ENCODE data around the gene RABGAP1L. TPM values are rescaled to one million over a fixed set of nuclear protein-coding genes. Genes with fewer than 3 reads are reported as not detected.
"Not testable (repeated sequence)": the region's sequence is repeated elsewhere in the genome, so short reads cannot be mapped to it uniquely, and the experiment has no call there.

Gene RABGAP1L
- 145 TPM for total RNA-seq

GRCh38 chr1:174159252-174160108, at the start of gene RABGAP1L:
RABGAP1L (plus strand) TSS chr1:174159520.
- DNase-seq: peak; percentile 93

DNA sequence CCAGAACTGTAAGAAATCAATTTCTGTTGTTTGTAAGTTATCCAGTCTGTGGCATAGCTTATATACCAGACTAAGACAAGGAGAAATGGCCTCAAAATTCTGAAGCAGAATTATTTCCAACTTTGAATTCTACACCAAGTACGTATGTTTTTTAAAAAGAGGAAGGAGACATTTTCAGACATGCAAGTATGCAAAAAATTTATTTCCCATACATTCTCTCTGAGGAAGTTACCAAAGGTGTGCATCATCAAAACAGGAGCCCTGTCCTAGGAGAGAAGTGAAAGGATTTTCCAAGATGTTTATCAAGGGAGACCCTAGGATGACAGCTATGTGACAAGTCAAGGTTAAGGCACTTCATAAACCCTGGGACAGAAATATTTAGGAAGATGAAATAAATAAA, 49.3 kb upstream of the RABGAP1L start:
- no peak for DNase-seq

DNA sequence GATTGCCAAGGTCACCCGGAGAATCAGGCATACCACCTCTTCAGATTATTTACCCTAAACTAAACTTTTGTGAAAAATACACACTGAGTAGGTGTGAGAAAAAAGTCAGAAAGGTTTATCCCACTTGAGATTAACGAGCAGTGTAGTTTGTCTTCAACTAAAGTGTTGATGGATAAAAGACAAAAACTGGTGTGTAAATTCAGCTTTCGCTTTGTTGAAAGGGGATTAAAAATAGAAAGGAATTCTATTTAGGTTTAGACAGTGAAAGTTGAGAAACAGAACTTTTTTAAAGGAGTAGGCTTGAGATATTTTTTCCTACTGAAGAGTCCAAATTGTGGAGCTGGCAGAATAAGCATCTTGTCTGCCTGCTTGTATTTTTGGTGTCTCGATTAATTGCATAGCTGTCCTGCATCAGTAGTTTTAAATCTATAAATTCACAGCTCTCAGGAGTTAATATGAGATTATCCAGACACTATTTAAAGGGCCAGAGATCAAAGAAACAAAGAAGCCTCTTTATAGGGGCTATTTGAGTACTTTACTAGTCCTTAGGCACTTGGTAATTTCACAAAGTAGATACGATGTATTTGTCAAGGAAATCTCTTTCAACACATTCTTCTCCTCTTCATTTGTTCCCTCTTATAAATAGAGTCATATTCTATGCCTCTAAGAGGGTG, 46.7 kb upstream of the RABGAP1L start:
- no peak for DNase-seq

DNA sequence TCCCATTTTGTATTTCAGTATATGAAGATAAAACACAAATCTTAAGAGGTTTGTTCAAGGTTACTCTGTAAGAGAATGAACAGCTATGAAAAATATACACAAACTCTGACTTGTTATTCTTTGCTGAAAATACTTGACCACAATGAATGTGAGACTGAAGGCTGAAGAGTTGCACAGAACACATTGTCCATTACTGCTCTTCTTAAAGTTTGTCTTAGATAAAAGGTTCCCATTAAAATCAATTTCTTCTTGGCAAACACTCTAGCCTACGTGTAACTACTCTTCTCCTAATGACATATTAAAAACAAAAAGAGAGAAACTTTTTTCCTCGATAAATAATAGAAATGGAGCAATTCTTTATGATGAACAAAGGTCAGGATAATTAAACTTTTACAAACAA, 45.2 kb upstream of the RABGAP1L start:
- no peak for DNase-seq

DNA sequence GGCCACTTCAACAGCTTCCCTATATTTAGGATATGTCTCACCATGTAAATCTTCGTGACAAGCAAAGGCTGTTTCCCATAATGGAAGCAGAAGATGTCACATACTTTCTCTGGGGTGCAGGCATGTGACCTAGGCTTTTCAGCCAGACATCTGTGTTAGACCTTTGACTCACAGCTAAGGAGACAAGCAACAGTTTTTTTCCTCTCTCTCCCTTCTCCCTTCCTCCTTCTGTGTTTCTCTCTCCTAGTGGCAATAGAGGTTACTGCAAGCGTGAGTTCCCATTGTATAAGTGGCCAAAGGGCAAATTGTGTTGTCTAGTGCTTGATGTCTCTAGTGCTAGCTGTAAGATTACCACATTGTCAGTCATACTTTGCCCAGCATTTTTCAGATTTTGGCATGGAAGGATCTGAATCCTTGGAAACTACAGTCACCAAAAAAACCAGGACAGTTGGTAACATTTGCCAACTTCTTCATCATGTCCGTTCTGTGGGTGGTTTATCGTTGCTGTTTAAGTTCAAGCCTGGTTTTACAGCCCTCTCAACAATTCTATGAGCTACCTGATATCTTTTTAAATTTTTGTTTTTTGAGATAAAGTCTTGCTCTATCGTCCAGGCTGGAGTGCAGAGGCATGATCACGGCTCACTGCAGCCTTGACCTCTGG, 44.4 kb upstream of the RABGAP1L start:
- DNase-seq: no peak

- no peak for DNase-seq
These were observed 43.3 kb upstream of the RABGAP1L start for GRCh38 chr1:174116042-174116441.

- DNase-seq: no peak
These were observed 40.6 kb upstream of the RABGAP1L start for GRCh38 chr1:174118751-174119150.

DNA sequence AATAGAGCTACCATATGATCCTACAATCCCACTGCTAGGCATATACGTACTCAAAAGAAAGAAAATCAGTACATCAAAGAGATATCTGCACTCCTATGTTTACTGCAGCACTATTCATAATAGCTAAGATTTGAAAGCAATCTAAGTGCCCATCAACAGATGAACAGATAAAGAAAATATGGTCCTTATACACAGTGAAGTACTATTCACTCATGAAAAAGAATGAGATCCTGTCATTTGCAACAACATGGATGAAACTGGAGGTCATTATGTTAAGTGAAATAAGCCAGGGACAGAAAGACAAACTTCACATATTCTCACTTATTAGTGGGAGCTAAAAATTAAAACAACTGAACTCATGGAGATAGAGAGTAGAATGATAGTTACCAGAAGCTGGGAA, 37.0 kb upstream of the RABGAP1L start:
- DNase-seq: not testable (repeated sequence)

DNA sequence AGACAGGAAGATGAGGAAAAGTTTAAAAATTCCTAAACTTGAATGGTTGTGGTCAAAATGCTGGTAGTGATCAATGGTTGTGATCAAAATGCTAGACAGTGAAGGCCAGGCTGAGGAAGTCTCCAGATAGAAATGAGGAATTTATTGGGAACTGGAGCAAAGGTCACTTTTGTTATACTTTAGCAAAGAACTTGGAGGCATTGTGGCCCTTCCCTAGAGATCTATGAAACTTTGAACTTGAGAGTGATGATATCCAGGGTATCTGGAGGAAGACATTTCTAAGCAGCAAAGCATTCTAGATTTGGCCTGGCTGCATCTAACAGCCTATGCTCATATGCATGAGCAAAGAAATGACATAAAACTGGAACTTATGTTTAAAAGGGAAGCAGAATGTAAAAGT, 35.5 kb upstream of the RABGAP1L start:
- no peak for DNase-seq

DNA sequence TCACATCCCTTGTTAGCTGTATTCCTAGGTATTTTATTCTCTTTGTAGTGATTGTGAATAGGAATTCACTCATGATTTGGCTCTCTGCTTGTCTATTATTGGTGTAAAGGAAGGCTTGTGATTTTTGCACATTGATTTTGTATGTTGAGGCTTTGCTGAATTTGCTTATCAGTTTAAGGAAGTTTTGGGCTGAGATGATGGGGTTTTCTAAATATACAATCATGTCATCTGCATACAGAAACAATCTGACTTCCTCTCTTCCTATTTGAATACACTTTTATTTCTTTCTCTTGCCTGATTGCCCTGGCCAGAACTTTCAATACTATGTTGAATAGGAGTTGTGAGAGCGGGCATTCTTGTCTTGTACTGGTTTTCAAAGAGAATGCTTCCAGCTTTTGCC, 32.1 kb upstream of the RABGAP1L start:
- not testable (repeated sequence) for DNase-seq

DNA sequence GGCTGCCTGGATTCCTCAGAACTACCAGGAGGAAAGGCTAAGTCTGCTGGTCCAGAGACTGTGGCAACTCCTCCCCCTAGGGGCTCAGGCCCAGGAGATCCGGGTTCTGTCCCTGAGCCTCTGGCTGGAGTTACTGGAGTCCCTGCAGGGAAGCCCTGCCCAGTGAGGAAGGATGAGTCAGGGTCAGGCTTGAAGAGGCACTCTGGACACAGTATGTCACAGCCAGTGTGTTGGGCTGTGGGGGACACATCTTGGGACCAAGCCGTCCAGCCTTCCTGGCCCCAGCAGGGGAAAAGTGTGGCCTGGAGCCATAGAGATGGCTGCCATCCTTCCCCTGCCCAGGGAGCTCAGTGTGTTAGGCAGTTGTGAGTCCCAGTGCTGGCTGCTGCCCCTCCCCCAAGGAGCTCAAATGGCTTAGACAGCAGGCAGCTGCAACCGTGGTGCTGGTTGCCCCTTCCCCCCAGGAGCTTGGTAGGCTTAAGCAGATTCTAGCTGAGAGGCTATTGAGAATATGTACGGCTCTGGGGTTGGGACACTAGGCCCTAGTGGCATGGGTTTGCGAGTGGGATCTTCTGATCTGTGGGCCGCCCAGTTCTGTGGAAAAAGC, 28.2 kb upstream of the RABGAP1L start:
- DNase-seq: no peak

DNA sequence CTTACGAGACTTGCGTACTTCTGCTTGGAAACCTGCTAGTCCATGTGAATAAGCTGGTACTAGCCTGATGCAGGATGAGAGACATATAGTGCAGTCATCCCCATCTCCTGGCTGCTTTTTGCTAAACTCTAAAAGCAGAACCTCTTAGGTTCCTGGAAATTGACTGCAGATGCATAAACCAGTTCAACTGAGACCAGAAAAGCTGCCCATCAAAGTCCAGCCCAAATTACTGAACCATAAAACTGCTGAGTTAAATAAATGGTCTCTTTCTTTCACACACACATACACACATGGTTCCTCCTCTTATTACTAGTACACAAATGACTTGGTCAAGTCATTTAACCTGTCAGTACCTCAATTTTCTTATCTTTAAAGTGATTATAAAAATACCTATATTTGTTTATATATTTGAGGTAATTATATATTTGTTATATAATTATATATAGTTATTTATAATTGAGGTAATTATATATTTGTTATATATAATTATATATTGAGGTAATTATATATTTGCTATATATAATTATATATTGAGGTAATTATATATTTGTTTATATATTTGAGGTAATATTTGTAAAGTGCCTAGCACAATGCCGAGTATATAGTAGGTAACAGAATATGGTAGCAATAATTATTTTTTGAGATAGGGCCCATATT, 25.2 kb upstream of the RABGAP1L start:
- DNase-seq: no peak

- DNase-seq: no peak
These were observed 24.1 kb upstream of the RABGAP1L start for GRCh38 chr1:174135211-174135610.

GRCh38 chr1:174136714-174137113, 22.6 kb upstream of the RABGAP1L start:
- DNase-seq: no peak

DNA sequence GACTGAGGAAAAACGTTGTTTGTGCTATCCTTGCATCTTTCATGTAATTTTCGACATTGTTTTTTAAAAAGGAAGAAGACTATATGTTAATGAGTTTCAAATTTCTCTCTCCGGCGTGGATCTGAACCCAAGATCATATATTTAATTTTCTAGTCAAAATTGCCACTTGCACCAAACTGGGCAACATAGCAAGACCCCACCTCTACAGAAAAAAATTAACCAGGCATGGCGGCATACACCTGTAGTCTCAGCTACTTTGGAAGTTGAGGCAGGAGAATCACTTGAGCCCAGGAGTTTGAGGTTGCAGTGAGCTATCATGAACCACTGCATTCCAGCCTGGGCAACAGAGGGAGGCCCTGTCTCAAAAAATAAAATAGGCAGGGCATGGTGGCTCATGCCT, 16.5 kb upstream of the RABGAP1L start:
- no peak for DNase-seq

- DNase-seq: not testable (repeated sequence)
These were observed 15.5 kb upstream of the RABGAP1L start for GRCh38 chr1:174143727-174144396.

- not testable (repeated sequence) for DNase-seq
These were observed 14.9 kb upstream of the RABGAP1L start for GRCh38 chr1:174144397-174144783.

DNA sequence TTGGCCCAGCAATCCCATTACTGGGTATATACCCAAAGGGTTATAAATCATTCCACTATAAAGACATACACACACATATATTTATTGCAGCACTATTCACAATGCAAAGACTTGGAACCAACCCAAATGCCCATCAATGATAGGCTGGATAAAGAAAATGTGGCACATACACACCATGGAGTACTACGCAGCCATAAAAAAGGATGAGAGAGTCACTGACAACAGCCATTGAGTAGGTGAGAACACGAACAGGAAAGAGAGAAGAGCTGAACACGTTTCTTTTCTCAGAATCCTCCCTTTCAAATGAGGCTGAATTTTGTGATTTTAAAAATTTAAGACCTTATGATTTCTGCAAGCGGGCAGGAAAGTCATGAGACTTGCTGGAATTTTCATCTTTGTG, 10.1 kb upstream of the RABGAP1L start:
- DNase-seq: no peak

GRCh38 chr1:174150499-174150898, 8.8 kb upstream of the RABGAP1L start:
- no peak for DNase-seq

DNA sequence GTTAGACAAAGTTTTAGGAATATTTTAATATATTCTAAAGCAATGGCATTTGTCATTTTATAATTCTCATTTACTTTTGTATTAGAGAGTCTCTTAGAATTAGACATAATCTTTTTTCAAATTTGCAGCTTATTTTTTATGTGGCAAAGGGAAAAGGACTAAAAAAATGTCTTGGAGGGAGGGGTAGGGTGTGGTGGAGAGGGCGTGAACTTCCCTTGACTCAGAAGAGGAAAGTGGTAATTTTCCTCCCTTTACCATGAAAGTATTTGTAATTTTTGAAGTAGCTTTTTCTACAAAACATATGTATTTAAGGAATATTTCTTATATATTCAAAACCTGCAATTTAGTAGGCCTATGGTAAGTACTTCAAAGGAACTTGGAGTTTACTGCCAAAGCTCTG, 6.9 kb upstream of the RABGAP1L start:
- no peak for DNase-seq

- DNase-seq: no peak
These were observed 6.1 kb upstream of the RABGAP1L start for GRCh38 chr1:174153085-174153824.

Measured in occipital lobe (tissue), 2 donors.